PFSK-1 (cell line): Measurements from ENCODE around the gene SLC26A6. TPM values are rescaled to one million over a fixed set of nuclear protein-coding genes. Genes with fewer than 3 reads are reported as not detected.

ENCODE experiments used
- FOXP2 ChIP-seq: optimal IDR thresholded peaks from 2 replicates; pipeline ENCODE3; 2011; ENCODE audit warnings: borderline replicate concordance, control low read depth, inconsistent platforms; ENCODE audit not compliant: insufficient read depth; ENCODE audit errors: extremely low read length, extremely low read depth
- POLR2AphosphoS5 ChIP-seq: IDR thresholded peaks from 2 replicates; pipeline ENCODE4 v1.6.1; 2012; ENCODE audit warnings: low read depth, mild to moderate bottlenecking, control low read depth, low read length, moderate library complexity
- SIN3A ChIP-seq: IDR thresholded peaks from 2 replicates; pipeline ENCODE4 v1.6.1; 2012; ENCODE audit warnings: mild to moderate bottlenecking, low read length, moderate library complexity, borderline replicate concordance; ENCODE audit not compliant: insufficient read depth
- TAF1 ChIP-seq: IDR thresholded peaks from 2 replicates; pipeline ENCODE4 v1.6.1; 2012; ENCODE audit warnings: low read length, control low read depth, borderline replicate concordance; ENCODE audit not compliant: insufficient read depth
- polyA plus RNA-seq: library from polyadenylated mRNA; unstranded; fragments of >200 nt; gene quantifications from one replicate; pipeline ENCODE4 v1.2.1, GENCODE V29; 2012; ENCODE audit warnings: low read depth, missing spikeins; ENCODE audit not compliant: insufficient read length
- TF ChIP-seq, protein P1 (sequence below), 2 experiments: IDR thresholded peaks; 2 replicates each; pipeline versions ENCODE4 v1.6.1 to v1.8.0; 2011 to 2012; ENCODE audit warnings: low read depth in 2 of 2, low read length in 2 of 2, control low read depth in 1 of 2, inconsistent platforms in 1 of 2, mild to moderate bottlenecking in 1 of 2, moderate library complexity in 1 of 2; ENCODE audit not compliant: insufficient read depth in 1 of 2

SLC26A6 gene
- 31.3 TPM for polyA plus RNA-seq

GRCh38 chr3:48635222-48636021, at the start of gene SLC26A6:
SLC26A6 (minus strand) TSS chr3:48635461; CDS start chr3:48635393, 68 bp downstream.
- TF ChIP-seq SIN3A (no peak), POLR2AphosphoS5 (peak; percentile 86), FOXP2 (peak; percentile 28), TAF1 (peak; percentile 78; the same call in 1 of the 2 replicates)
- TF ChIP-seq, protein P1, sequence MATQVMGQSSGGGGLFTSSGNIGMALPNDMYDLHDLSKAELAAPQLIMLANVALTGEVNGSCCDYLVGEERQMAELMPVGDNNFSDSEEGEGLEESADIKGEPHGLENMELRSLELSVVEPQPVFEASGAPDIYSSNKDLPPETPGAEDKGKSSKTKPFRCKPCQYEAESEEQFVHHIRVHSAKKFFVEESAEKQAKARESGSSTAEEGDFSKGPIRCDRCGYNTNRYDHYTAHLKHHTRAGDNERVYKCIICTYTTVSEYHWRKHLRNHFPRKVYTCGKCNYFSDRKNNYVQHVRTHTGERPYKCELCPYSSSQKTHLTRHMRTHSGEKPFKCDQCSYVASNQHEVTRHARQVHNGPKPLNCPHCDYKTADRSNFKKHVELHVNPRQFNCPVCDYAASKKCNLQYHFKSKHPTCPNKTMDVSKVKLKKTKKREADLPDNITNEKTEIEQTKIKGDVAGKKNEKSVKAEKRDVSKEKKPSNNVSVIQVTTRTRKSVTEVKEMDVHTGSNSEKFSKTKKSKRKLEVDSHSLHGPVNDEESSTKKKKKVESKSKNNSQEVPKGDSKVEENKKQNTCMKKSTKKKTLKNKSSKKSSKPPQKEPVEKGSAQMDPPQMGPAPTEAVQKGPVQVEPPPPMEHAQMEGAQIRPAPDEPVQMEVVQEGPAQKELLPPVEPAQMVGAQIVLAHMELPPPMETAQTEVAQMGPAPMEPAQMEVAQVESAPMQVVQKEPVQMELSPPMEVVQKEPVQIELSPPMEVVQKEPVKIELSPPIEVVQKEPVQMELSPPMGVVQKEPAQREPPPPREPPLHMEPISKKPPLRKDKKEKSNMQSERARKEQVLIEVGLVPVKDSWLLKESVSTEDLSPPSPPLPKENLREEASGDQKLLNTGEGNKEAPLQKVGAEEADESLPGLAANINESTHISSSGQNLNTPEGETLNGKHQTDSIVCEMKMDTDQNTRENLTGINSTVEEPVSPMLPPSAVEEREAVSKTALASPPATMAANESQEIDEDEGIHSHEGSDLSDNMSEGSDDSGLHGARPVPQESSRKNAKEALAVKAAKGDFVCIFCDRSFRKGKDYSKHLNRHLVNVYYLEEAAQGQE (IDR thresholded peaks at IDR 0.05; ENCODE audit: insufficient read depth in 1 of 2, low read depth in 2 of 2, low read length in 2 of 2): peak in 1 of 2 experiments; percentile 40; a peak in 1 of 4 replicates

DNA sequence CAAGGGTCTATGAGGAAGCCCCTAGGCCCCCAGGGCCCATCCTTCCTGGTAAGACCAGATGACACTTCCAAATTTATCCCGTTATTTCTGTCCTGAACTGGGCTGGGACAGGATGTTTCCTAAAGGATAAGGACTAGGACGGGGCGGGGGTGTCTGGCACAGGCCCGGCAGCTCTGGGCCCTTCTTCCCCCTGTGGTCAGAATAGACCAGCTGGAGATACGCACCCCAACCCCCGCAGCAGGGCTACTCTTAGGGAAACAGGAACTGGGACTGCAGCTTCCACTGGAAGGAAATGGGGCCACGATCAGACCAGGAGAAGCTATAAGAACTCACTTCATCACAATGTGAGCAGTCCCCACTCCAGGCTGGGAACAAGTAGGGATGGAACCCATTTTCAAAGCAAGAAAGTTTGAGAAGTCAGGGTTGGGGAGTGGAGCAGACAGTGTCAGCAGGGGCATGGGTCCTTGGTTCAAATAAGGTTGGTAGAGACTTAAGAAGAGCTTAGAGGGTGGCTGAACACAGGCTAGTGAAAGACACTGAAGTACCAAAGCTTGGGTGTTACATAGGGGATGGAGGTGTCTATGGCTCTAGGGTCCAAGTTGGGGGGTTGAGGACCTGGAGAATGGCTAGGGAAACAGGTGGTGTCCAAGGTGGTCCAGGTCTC, 49.4 kb upstream of the SLC26A6 start:
- TF ChIP-seq, protein P1 (IDR thresholded peaks at IDR 0.05; ENCODE audit: insufficient read depth in 1 of 2, low read depth in 2 of 2, low read length in 2 of 2): no peak
- TF ChIP-seq FOXP2 (no peak), POLR2AphosphoS5 (no peak), SIN3A (no peak), TAF1 (no peak)

GRCh38 chr3:48684054-48684349, 48.7 kb upstream of the SLC26A6 start:
- TF ChIP-seq, protein P1 (IDR thresholded peaks at IDR 0.05; ENCODE audit: insufficient read depth in 1 of 2, low read depth in 2 of 2, low read length in 2 of 2): no peak
- TF ChIP-seq FOXP2 (no peak), POLR2AphosphoS5 (no peak), TAF1 (no peak), SIN3A (no peak)

GRCh38 chr3:48682786-48683185, 47.5 kb upstream of the SLC26A6 start:
- TF ChIP-seq TAF1 (no peak), SIN3A (no peak), POLR2AphosphoS5 (no peak), FOXP2 (no peak)
- TF ChIP-seq, protein P1 (IDR thresholded peaks at IDR 0.05; ENCODE audit: insufficient read depth in 1 of 2, low read depth in 2 of 2, low read length in 2 of 2): no peak
